Measurements from ENCODE around the gene ADAP2. TPM values are rescaled to one million over a fixed set of nuclear protein-coding genes. Genes with fewer than 3 reads are reported as not detected.
"Not testable (repeated sequence)": the region's sequence is repeated elsewhere in the genome, so short reads cannot be mapped to it uniquely, and the experiment has no call there.

The ADAP2 gene
- total and polyA plus RNA-seq, 2 of the 8 experiments (the other 6 are each of a cell fraction or from before 2014, with no cell fraction given), result 0.76 to 1.1 TPM

GRCh38 chr17:30931582-30931981, 9.8 kb downstream of the ADAP2 start:
- POLR2A ChIA-PET (ENCODE audit: partially characterized antibody); H3K18ac ChIP-seq (ENCODE audit: extremely low read depth, low read length); H3K14ac ChIP-seq (ENCODE audit: insufficient read length); H4K5ac ChIP-seq (ENCODE audit: insufficient read length, low read depth, low read length); H3K4ac ChIP-seq (replicated peaks; ENCODE audit: insufficient read length, low read depth, low read length); H2BK5ac ChIP-seq (ENCODE audit: low read depth, low read length); H2BK12ac ChIP-seq (ENCODE audit: low read depth, low read length); H3K79me1 ChIP-seq (ENCODE audit: low read depth, low read length); H3K36me3 ChIP-seq (ENCODE audit: control insufficient read depth in 2 of 4, insufficient read depth in 4 of 4, low read length in 3 of 4); H3K79me2 ChIP-seq (ENCODE audit: control insufficient read depth in 1 of 2, insufficient read depth in 2 of 2, low read length in 2 of 2); H3K4me2 ChIP-seq (ENCODE audit: insufficient read depth in 1 of 2, low read depth in 2 of 2, low read length in 2 of 2); H3K4me3 ChIP-seq (ENCODE audit: extremely low read depth in 1 of 4, insufficient read depth in 2 of 4, low read depth in 3 of 4, low read length in 4 of 4); H4K91ac ChIP-seq (replicated peaks; ENCODE audit: insufficient read length, low read length); H4K8ac ChIP-seq (ENCODE audit: extremely low read depth, insufficient read depth, low read length); DNase-seq (ENCODE audit: low read depth in 1 of 2, low spot score in 2 of 2); H3K23me2 ChIP-seq (ENCODE audit: low read depth, low read length); H3K27me3 ChIP-seq (replicated peaks in 1 of 4; ENCODE audit: control insufficient read depth in 3 of 4, extremely low read depth in 1 of 4, insufficient read depth in 3 of 4, low read length in 3 of 4); H2BK20ac ChIP-seq (ENCODE audit: low read length); H2AK5ac ChIP-seq (ENCODE audit: low read depth, low read length); H3K27ac ChIP-seq (ENCODE audit: low read depth, low read length); H3K56ac ChIP-seq (replicated peaks; ENCODE audit: insufficient read length, low read depth, low read length); H2BK15ac ChIP-seq (ENCODE audit: low read length); H3K4me1 ChIP-seq (replicated peaks in 1 of 4; ENCODE audit: control insufficient read depth in 3 of 4, insufficient read depth in 4 of 4, low read length in 3 of 4); H3K9me3 ChIP-seq (ENCODE audit: insufficient read depth in 2 of 2, low read depth in 1 of 2, low read length in 1 of 2); H4K20me1 ChIP-seq (replicated peaks in 1 of 2; ENCODE audit: control insufficient read depth in 1 of 2, insufficient read depth in 2 of 2, low read length in 2 of 2); FAIRE-seq; H3K23ac ChIP-seq (ENCODE audit: insufficient read length); H3K9ac ChIP-seq (replicated peaks in 1 of 4; ENCODE audit: extremely low read depth in 1 of 4, low read depth in 3 of 4, low read length in 3 of 4); H2BK120ac ChIP-seq (replicated peaks; ENCODE audit: low read depth, low read length); H2AFZ ChIP-seq (ENCODE audit: low read length): not testable (repeated sequence)
- WGBS, 2 experiments (ENCODE audit: extremely low coverage in 1 of 2, insufficient coverage in 1 of 2, insufficient read length in 1 of 2, insufficient replicate concordance in 2 of 2, low coverage in 1 of 2, low lambda C conversion rate in 2 of 2, missing lambda C conversion rate in 1 of 2), result 93% methylated on average over 8 of the region's 8 CpGs; no CpG with 5 or more reads in 1 of the 2 experiments
- CTCF ChIA-PET (ENCODE audit: partially characterized antibody), result interaction anchor here (0.6 to 1.1 kb wide), 3 partner anchors 27 to 233 kb away, joined by 3 to 4 read pairs (median 4); no protein-coding TSS in a partner anchor

Measured in H1 (cell line).